ENCODE measurements around the gene YIF1A.

YIF1A gene, protein sequence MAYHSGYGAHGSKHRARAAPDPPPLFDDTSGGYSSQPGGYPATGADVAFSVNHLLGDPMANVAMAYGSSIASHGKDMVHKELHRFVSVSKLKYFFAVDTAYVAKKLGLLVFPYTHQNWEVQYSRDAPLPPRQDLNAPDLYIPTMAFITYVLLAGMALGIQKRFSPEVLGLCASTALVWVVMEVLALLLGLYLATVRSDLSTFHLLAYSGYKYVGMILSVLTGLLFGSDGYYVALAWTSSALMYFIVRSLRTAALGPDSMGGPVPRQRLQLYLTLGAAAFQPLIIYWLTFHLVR

GRCh38 chr11:66288671-66289547 lies at the start of gene YIF1A:
TSS of gene YIF1A (minus strand) at chr11:66289143. CDS start at chr11:66288985, 158 bp downstream.
- peak; percentile 92 to 98 (median 96) for DNase-seq

GRCh38 chr11:66337103-66337899 lies 48.4 kb upstream of the YIF1A start:
- DNase-seq = no peak

- peak in 1 of 4 experiments; percentile 34 for DNase-seq
These were observed 47.5 kb upstream of the YIF1A start, which contains the start of gene RIN1 for GRCh38 chr11:66336234-66337102. TSS of gene RIN1 (minus strand) at chr11:66336434. CDS start at chr11:66336402, 32 bp downstream.

DNA sequence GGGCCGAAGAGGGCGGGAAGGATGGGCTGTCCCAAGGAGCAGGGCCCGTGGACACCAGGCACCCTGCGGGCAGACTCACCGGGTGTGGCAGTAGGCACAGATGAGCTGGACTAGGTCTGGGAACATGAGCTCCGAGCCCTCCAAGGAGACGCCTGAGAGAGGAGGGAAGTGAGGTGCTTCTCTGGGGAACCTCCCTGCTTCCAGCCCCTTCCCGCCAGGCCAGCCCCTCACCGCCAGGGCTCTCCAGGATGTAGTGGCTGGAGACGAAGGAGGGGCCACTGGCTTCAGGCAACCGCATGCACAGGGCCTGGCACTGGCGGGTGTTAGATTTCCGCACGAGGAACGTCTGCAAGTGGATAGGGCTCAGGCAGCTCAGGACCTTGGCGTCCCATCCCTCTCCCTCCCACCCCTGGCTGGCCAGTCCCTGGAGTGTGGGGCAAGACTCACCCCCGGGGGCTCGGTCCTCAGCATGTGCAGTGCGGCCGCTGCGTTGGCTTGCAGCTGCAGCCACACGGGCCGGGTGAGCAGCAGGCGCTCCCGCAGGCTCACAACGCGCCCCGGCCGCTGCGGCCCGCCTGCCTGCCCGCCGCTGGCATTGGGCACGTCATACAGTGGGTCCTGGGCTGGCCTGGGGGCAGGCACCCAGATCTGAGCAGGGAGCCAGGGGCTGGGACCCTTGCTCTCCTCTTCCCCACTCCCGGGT lies 46.7 kb upstream of the YIF1A start:
- no peak for DNase-seq

- no peak for DNase-seq
These were observed 45.9 kb upstream of the YIF1A start for GRCh38 chr11:66334605-66335442.

GRCh38 chr11:66333896-66334604 lies 45.1 kb upstream of the YIF1A start:
- DNase-seq = no peak

- no peak for DNase-seq
These were observed 44.4 kb upstream of the YIF1A start for GRCh38 chr11:66333220-66333877.

DNA sequence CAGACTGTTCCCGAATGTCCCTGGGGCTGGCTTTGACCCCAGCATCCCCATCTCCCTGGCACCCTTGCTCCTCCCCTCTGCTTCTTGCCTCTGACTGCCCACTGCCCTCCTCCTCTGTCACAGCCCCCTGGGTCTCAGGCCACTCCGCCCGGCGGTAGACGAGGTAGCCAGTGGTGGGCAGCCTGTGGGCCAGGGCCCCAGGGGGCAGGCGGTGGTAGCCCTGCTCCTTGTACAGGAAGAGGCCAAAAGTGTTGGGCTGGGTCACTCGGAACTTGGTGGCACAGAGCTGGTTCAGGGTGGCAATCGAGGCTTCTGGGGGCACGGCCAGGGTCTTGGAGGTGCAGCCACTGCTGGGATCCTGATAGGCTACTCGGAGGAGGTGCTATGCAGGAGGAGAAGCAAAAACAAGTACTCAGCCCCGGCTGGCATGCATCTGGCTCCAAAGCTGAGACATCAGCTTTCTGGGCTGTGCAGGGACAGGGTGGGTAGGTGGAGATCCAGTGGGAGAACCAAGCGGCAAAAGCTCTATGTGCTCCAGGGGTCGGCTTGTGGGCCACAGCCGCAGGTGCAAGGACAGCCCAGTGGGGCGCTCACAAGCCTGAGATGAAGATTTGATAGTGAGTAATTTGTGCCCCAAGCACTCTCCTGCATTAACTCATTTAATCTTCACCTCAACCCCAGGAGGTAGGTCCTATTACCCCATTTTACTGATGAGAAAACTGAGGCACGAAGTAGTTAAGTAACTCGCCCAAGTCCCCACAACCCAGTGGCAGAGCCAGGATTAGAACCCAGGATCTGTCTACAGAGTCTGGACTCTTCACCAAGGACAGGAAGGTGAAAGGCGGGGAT lies 43.7 kb upstream of the YIF1A start:
- no peak for DNase-seq

DNA sequence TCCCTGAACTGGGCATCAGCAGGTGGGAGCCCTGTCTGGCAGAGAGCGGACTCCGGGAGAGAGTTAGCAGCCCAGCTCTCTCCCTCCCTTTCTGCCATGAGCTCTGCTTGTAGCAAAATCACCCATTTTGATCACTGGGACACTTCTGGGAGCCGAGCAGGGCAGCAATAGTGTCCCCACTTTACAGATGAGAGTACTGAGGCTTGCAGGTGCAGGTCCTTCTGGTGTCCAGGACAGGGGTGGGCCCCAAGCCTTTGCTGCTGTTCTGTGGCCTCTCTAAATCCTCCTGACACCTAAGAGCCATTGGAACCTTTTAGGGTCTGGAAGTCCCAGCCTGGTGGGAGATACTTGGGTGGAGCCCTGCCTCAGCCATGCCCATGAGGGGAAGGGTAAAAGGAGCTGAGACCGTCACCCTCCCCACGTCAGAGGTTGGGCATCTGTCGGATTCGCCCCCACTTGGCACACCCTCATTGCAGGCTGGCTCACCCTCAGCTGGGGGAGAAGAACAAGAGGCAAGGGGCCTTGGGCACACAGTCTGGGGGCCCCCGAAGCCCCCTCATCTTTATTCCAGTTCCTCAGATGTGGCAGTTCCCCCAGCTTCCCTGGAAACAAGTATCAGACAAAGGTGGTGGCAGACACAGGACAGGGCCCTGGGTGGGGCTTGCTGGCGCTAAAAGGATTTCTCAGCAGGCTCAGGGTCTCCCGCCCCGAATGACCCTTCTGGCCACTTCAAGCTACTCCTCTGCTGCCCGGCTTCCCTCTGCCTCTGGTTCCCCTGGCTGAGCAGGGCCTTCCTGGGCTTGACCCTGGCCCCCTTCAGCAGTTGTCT lies 42.8 kb upstream of the YIF1A start:
- DNase-seq = no peak

GRCh38 chr11:66330931-66331330 lies 42.0 kb upstream of the YIF1A start:
- DNase-seq = no peak

DNA sequence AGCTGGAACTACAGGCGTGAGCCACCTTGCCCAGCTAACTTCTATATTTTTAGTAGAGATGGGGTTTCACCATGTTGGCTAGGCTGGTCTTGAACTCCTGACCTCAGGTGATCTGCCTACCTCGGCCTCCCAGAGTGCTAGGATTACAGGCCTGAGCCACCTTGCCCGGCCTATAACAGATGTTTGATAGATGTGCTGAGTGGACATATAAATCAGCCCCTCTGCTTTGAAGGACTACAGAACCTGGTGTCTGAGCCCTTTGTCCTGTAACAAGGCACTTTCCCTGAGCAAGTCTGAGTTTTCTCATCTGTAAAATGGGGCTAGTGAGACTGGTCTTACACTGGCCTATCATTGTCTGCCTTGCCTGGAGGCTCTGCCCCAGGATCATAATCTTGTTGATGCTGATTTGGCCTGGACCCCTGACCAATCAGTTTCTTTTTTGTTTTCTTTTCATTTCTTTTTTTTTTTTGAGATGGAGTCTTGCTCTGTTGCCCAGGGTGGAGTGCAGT lies 40.3 kb upstream of the YIF1A start:
- DNase-seq = no peak

- peak; percentile 56 to 66 (median 60) for DNase-seq
These were observed 39.6 kb upstream of the YIF1A start for GRCh38 chr11:66328302-66329144.

GRCh38 chr11:66328031-66328301 lies 39.0 kb upstream of the YIF1A start:
- DNase-seq = no peak

GRCh38 chr11:66327171-66328030 lies 38.5 kb upstream of the YIF1A start:
- DNase-seq = no peak

Measured in activated CD4-positive, CD25-positive, alpha-beta regulatory T cell (primary cell).